ENCODE data around the gene THPO.
"Not testable (repeated sequence)": the region's sequence is repeated elsewhere in the genome, so short reads cannot be mapped to it uniquely, and the experiment has no call there.

Gene THPO

DNA sequence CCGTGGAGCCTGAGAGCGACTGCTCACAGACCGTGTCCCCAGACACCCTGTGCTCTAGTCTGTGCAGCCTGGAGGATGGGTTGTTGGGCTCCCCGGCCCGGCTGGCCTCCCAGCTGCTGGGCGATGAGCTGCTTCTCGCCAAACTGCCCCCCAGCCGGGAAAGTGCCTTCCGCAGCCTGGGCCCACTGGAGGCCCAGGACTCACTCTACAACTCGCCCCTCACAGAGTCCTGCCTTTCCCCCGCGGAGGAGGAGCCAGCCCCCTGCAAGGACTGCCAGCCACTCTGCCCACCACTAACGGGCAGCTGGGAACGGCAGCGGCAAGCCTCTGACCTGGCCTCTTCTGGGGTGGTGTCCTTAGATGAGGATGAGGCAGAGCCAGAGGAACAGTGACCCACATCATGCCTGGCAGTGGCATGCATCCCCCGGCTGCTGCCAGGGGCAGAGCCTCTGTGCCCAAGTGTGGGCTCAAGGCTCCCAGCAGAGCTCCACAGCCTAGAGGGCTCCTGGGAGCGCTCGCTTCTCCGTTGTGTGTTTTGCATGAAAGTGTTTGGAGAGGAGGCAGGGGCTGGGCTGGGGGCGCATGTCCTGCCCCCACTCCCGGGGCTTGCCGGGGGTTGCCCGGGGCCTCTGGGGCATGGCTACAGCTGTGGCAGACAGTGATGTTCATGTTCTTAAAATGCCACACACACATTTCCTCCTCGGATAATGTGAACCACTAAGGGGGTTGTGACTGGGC lies 33.3 kb downstream of the THPO start:
- no peak overlapping the region for H3K4me3 ChIP-seq (replicated peaks; ENCODE audit: low read depth, low read length)
- no peak for DNase-seq (ENCODE audit: low read depth)
- TF ChIP-seq, protein P1, sequence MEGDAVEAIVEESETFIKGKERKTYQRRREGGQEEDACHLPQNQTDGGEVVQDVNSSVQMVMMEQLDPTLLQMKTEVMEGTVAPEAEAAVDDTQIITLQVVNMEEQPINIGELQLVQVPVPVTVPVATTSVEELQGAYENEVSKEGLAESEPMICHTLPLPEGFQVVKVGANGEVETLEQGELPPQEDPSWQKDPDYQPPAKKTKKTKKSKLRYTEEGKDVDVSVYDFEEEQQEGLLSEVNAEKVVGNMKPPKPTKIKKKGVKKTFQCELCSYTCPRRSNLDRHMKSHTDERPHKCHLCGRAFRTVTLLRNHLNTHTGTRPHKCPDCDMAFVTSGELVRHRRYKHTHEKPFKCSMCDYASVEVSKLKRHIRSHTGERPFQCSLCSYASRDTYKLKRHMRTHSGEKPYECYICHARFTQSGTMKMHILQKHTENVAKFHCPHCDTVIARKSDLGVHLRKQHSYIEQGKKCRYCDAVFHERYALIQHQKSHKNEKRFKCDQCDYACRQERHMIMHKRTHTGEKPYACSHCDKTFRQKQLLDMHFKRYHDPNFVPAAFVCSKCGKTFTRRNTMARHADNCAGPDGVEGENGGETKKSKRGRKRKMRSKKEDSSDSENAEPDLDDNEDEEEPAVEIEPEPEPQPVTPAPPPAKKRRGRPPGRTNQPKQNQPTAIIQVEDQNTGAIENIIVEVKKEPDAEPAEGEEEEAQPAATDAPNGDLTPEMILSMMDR (IDR thresholded peaks at IDR 0.05; ENCODE audit: low read length, missing control alignments) = no peak

DNA sequence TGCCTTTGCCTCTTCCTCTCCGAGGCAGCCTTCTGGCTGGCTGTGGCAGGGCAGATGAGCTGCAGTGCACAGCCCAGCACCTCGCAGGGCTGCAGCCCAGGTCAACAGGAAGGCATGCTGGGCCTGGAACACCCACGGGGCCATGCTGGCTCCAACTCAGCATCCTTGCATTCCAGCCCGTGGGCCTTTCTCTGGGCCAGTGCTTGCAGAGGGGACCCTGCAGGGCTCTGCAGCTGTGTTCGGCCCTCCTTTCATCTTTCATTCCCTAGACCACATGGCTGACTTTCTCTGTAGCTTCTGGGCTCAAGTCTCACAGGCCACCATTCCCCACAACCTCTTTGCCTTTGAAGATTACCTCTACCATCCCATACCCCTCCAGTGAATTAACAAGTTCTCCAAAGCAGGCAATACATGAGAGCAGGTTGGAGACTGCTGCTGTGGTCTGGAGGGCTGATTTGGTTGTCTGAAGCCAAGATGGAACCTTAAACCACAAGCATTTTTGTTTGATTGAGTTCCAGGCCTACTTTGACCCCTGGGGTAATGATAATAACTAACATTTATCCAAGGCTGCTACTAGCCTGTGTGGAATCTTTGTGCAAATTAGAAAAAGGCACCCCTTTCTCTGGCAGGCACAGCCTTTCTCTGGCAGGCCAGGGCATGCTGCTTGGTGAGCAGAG lies 34.7 kb downstream of the THPO start:
- DNase-seq (ENCODE audit: low read depth) = no peak
- TF ChIP-seq, protein P1 (IDR thresholded peaks at IDR 0.05; ENCODE audit: low read length, missing control alignments) = no peak
- H3K4me3 ChIP-seq (replicated peaks; ENCODE audit: low read depth, low read length) = no peak overlapping the region

DNA sequence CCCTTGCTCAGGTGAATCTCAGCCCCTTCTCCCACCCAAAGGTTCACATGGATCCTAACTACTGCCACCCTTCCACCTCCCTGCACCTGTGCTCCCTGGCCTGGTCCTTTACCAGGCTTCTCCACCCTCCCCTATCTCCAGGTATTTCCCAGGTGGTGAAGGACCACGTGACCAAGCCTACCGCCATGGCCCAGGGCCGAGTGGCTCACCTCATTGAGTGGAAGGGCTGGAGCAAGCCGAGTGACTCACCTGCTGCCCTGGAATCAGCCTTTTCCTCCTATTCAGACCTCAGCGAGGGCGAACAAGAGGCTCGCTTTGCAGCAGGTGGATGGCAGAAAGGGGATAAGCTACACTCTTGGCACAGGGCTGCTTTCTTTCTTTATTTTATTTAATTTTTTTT lies 36.1 kb downstream of the THPO start:
- no peak overlapping the region for H3K4me3 ChIP-seq (replicated peaks; ENCODE audit: low read depth, low read length)
- no peak for DNase-seq (ENCODE audit: low read depth)
- TF ChIP-seq, protein P1 (IDR thresholded peaks at IDR 0.05; ENCODE audit: low read length, missing control alignments) = no peak

DNA sequence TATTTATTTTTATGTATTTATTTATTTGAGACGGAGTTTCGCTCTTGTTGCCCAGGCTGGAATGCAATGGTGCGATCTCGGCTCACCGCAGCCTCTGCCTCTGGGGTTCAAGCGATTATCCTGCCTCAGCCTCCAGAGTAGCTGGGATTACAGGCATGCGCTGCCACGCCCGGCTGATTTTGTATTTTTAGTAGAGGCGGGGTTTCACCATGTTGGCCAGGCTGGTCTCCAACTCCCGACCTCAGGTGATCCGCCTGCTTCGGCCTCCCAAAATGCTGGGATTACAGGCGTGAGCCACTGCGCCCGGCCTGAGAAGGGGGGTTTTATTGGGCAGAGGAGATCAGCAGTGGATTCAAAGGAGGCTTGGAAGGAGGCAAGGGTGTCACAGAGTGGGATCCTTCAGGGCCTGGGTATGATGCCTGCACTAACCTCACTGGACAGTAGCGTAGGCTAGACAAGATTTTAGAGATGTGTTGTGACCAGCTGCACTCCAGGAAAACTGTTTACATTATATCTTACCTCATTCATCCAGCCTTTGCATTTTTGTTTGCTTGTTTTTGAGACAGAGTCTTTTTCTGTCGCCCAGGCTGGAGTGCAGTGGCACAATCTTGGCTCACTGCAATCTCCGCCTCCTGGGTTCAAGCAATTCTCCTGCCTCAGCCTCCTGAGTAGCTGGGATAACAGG lies 38.4 kb downstream of the THPO start:
- H3K4me3 ChIP-seq (replicated peaks; ENCODE audit: low read depth, low read length); DNase-seq (ENCODE audit: low read depth): not testable (repeated sequence)

DNA sequence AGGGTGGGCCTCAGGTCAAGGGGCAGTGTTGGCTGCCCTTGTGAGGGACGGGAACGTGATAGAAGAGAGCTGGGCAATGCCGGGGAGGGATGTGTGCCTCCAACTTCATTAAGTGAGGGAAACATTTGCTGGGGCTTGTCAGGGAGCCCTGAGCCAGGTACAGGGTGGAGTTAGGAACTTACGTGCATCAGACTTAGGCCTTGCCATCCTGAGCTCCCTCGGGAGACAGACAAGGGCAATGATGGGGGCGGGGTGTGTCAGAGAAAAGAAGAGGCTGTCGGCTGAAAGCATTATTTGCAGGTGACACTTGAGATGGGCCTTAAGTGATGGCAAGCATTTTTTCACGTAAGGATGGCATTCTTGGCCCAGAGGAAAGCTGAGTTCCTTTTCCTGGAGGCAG lies 39.0 kb downstream of the THPO start:
- H3K4me3 ChIP-seq (replicated peaks; ENCODE audit: low read depth, low read length) = peak overlapping the region; percentile 41
- DNase-seq (ENCODE audit: low read depth) = no peak
- TF ChIP-seq, protein P1 (IDR thresholded peaks at IDR 0.05; ENCODE audit: low read length, missing control alignments) = no peak

DNA sequence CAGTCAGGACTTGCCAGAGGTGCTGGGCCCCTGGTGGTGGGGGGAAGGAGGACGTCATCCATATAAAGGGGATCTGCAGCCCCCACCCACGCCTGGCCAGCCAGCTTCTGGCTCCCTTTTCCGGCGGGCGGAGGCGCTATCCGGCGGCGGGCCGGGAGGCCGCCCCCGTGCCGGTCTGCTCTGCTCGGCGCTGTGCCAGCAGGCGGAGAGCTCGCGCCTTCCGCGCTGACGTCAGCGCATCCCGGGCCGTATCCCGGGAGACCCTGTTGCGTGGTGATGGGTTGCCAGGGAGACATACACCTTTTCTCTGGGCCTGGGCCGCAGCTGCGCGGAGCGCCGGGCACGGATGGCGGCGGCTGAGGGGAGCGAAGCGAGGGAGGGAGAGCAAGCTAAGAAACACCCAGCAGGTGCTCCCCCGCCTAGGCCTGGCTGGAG lies 39.5 kb downstream of the THPO start:
- H3K4me3 ChIP-seq (replicated peaks; ENCODE audit: low read depth, low read length) = peak overlapping the region; percentile 41
- TF ChIP-seq, protein P1 (IDR thresholded peaks at IDR 0.05; ENCODE audit: low read length, missing control alignments) = no peak
- DNase-seq (ENCODE audit: low read depth) = peak; percentile 91

DNA sequence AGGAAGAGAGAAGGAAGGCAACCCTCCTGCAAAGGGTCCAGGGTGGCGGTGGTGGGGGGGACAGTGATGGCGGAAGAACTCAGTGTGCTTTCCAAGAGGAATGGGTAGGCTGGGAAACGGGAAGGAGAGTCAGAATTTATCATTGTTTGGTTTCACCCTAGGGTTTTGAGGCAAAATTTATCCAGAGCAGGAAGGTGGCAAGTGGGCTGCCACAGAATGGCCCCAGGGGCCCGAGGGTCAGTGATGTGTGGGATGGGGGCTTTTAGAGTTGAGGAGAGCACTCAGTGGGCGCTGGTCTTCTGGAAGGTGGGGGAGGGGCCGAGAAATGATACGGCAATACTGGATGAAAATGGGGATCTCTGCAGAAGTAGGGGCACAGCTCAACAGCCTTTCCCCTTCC lies 40.0 kb downstream of the THPO start:
- peak overlapping the region; percentile 34 for H3K4me3 ChIP-seq (replicated peaks; ENCODE audit: low read depth, low read length)
- no peak for DNase-seq (ENCODE audit: low read depth)
- TF ChIP-seq, protein P1 (IDR thresholded peaks at IDR 0.05; ENCODE audit: low read length, missing control alignments) = no peak
